Loucy (cell line): ENCODE measurements around the gene XKR7.

Experiments
- CTCF ChIP-seq: fragments of 200-600 bp; sonication (generic); conservative IDR thresholded peaks from 2 replicates; pipeline ENCODE4 v1.5.1; 2014; ENCODE audit warnings: mild to moderate bottlenecking, antibody characterized with exemption, low read length
- EZH2phosphoT487 ChIP-seq: fragments of 200-600 bp; IDR thresholded peaks from 2 replicates; pipeline ENCODE4 v1.6.1; 2018; ENCODE audit warnings: antibody characterized with exemption, mild to moderate bottlenecking, moderate library complexity, borderline replicate concordance

DNA sequence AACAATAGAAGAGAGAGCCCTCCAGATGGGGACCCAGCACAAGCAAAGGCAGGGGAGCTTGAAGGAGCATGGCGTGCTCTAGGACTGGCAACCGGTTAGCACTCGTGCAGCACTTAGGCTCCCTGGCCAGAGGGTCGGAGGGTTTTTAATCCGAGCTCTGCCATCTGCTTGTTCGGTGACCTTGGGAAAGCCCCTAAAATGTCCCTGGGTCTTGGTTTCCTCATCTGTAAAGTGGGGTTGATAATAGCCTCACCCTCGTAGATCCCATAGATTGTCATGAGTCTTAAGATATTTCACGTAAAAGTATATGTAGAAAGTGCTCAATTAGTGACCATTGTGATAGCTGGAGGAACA lies 67.5 kb downstream of the XKR7 start:
- TF ChIP-seq CTCF (no peak), EZH2phosphoT487 (no peak)
